ENCODE results near the gene SLC41A1.
A peak's percentile ranks its signal among the peaks of the same experiment; 100 is the strongest.

The SLC41A1 gene

GRCh38 chr1:205787287-205787916 lies 25.6 kb downstream of the SLC41A1 start:
- no peak for DNase-seq (ENCODE audit: low spot score)

GRCh38 chr1:205786601-205787000 lies 26.4 kb downstream of the SLC41A1 start:
- DNase-seq (ENCODE audit: low spot score): no peak

- DNase-seq (ENCODE audit: low spot score): no peak
These were observed 27.6 kb downstream of the SLC41A1 start for GRCh38 chr1:205785446-205785845.

GRCh38 chr1:205783904-205784303 lies 29.1 kb downstream of the SLC41A1 start:
- peak; percentile 56 for DNase-seq (ENCODE audit: low spot score)

- DNase-seq (ENCODE audit: low spot score): no peak
These were observed 29.6 kb downstream of the SLC41A1 start for GRCh38 chr1:205783433-205783795.

- no peak for DNase-seq (ENCODE audit: low spot score)
These were observed 30.2 kb downstream of the SLC41A1 start for GRCh38 chr1:205782627-205783432.

- no peak for DNase-seq (ENCODE audit: low spot score)
These were observed 32.7 kb downstream of the SLC41A1 start for GRCh38 chr1:205780335-205780734.

DNA sequence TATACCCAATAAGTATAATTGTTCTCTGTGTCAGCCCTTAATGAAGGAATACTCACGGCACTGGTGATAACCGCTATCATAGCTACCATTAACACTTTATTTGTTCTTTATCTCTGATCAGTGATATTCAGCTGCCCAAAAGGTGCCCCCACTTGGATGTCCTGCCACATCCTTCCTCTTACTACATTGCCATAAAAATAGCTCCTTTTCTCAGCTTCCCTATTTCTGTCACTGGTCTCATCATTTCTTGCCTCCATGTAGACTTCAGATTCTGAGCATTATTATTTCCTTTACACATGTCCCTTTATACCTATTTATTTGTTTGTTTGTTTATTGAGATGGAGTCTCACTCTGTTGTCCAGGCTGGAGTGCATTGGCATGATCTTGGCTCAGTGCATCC lies 35.0 kb downstream of the SLC41A1 start:
- DNase-seq (ENCODE audit: low spot score): no peak

- DNase-seq (ENCODE audit: low spot score): peak; percentile 34
These were observed 37.3 kb downstream of the SLC41A1 start for GRCh38 chr1:205775717-205776056.

- DNase-seq (ENCODE audit: low spot score): peak; percentile 87
These were observed 37.8 kb downstream of the SLC41A1 start, which contains the start of gene RAB29 for GRCh38 chr1:205775015-205775716. RAB29 (minus strand) TSS chr1:205775482; CDS start chr1:205774956, 526 bp downstream.

- DNase-seq (ENCODE audit: low spot score): peak; percentile 31
These were observed 38.6 kb downstream of the SLC41A1 start for GRCh38 chr1:205774198-205775014.

- DNase-seq (ENCODE audit: low spot score): no peak
These were observed 40.4 kb downstream of the SLC41A1 start for GRCh38 chr1:205772607-205773032.

DNA sequence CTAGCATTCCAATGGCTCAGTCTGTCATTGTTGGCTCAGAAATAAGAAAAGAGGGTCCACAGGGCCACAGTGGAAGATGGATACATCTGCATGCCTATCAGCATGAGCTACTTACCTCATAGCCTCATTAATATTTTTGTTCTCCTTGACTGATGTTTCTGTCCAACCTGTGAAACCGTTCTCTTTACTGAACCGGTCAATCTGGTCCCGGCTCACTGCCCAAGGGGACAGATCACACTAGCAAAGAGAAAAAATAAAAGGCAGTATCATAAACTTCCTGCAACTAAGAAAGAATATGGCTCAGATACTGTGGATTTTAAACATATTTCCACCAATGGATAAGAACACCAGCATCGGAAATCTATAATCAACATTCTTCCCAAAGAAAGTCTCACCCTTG lies 42.4 kb downstream of the SLC41A1 start:
- no peak for DNase-seq (ENCODE audit: low spot score)

- peak; percentile 74 for DNase-seq (ENCODE audit: low spot score)
These were observed 43.2 kb downstream of the SLC41A1 start for GRCh38 chr1:205769641-205770365.

GRCh38 chr1:205767248-205767647 lies 45.8 kb downstream of the SLC41A1 start:
- DNase-seq (ENCODE audit: low spot score): no peak

- DNase-seq (ENCODE audit: low spot score): no peak
These were observed 46.4 kb downstream of the SLC41A1 start for GRCh38 chr1:205766570-205766969.

GRCh38 chr1:205766038-205766437 lies 47.0 kb downstream of the SLC41A1 start:
- DNase-seq (ENCODE audit: low spot score): no peak

GRCh38 chr1:205764578-205764977 lies 48.4 kb downstream of the SLC41A1 start:
- DNase-seq (ENCODE audit: low spot score): no peak

- no peak for DNase-seq (ENCODE audit: low spot score)
These were observed 49.0 kb downstream of the SLC41A1 start for GRCh38 chr1:205763980-205764379.

DNA sequence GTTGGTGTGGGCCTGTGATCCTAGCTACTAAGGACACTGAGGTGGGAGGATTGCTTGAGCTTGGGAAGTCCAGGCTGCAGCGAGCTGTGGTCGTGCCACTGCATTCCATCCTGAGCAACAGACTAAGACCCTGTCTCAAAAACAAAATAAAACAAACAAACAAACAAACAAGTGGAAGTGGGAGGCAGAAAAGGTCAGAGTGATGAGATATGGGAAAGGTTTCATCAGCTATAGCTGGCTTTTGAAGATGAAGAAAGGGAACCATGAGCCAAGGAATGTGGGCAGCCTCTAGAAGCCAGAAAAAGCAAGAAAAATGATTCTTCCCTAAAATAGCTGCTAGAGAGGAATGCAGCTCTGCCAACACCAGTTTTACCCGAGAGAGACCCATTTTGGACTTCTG lies 52.4 kb downstream of the SLC41A1 start:
- DNase-seq (ENCODE audit: low spot score): no peak

DNA sequence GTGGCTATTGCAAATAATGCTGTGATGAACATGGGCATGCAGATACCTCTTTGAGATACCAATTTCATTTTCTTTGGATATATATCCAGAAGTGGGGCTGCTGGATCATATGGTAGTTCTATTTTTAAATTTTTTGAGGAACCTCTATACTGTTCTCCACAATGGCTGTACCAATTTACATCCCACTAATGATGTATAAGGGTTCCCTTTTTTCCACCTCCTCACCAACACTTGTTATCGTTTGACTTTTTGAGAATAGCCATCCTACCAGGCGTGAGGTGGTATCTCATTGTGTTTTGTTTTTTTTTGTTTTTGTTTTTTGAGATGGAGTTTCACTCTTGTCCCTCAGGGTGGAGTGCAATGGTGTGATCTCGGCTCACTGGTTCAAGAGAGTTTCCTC lies 56.4 kb downstream of the SLC41A1 start:
- no peak for DNase-seq (ENCODE audit: low spot score)

Data from AG20443 (cell line).